SK-N-SH (cell line): ENCODE measurements around the gene CASKIN1. TPM values are rescaled to one million over a fixed set of nuclear protein-coding genes. Genes with fewer than 3 reads are reported as not detected.

Source experiments
- CTCF ChIA-PET: fragments of 300-600, 350-600 bp; formaldehyde crosslinking; extraction: SDS; loops from one replicate; lab custom pipeline; 2021; lab: Yijun Ruan, JAX
- POLR2A ChIA-PET: fragments of 350-600 bp; sonication (Branson Sonifier 250); formaldehyde crosslinking; extraction: SDS; loops from one replicate; lab custom pipeline; 2020; ENCODE audit warnings: antibody characterized with exemption, inconsistent platforms; lab: Yijun Ruan, JAX
- DNase-seq: peaks from one replicate; pipeline ENCODE4 v3.0.0; 2012
- H2AFZ ChIP-seq: fragments of 200-600 bp; sonication (generic); 2 replicates; pipeline ENCODE4 v1.8.1; 2016; ENCODE audit warnings: antibody characterized with exemption, mild to moderate bottlenecking, low read depth
- H3F3A ChIP-seq: fragments of 200-600 bp; sonication (generic); replicated peaks from 2 replicates; pipeline ENCODE3; 2016; ENCODE audit warnings: antibody characterized with exemption, mild to moderate bottlenecking; ENCODE audit not compliant: insufficient read depth
- H3K27ac ChIP-seq, 2 experiments: fragments of 200-500 bp in 1 of 2; fragments of 200-600 bp in 1 of 2; sonication (Bioruptor generic) in 1 of 2; sonication (generic), shearing (Covaris generic) in 1 of 2; 2 replicates each; pipeline versions ENCODE4 v1.5.1 to v1.6.1; 2014 to 2016; ENCODE audit warnings: low read depth in 2 of 2, inconsistent platforms in 1 of 2, low read length in 1 of 2, mild to moderate bottlenecking in 1 of 2, mixed read lengths in 1 of 2
- H3K27me3 ChIP-seq: fragments of 200-600 bp; sonication (generic), shearing (Covaris generic); 2 replicates; pipeline ENCODE4 v1.6.1; 2016; ENCODE audit warnings: mixed run types; ENCODE audit not compliant: insufficient read depth
- H3K36me3 ChIP-seq, 2 experiments: fragments of 200-500 bp in 1 of 2; fragments of 200-600 bp in 1 of 2; sonication (Bioruptor generic) in 1 of 2; sonication (generic) in 1 of 2; replicated peaks in 1 of 2; 2 replicates each; pipeline versions ENCODE3 to v1.5.1; 2014 to 2016; ENCODE audit warnings: low read length in 1 of 2, mild to moderate bottlenecking in 1 of 2; ENCODE audit not compliant: insufficient read depth in 2 of 2, control insufficient read depth in 1 of 2
- H3K4me1 ChIP-seq, 2 experiments: fragments of 200-500 bp in 1 of 2; fragments of 200-600 bp in 1 of 2; sonication (Bioruptor generic) in 1 of 2; sonication (generic), shearing (Covaris generic) in 1 of 2; 2 replicates each; pipeline versions ENCODE4 v1.5.1 to v1.6.1; 2014 to 2016; ENCODE audit warnings: low read depth in 1 of 2, low read length in 1 of 2, mixed run types in 1 of 2; ENCODE audit not compliant: insufficient read depth in 2 of 2, control insufficient read depth in 1 of 2
- H3K4me2 ChIP-seq: fragments of 200-600 bp; sonication (generic), shearing (Covaris generic); 2 replicates; pipeline ENCODE4 v1.6.1; 2017; ENCODE audit warnings: mixed run types
- H3K4me3 ChIP-seq, 2 experiments: fragments of 200-500 bp in 1 of 2; fragments of 200-600 bp in 1 of 2; sonication (Bioruptor generic) in 1 of 2; sonication (generic), shearing (Covaris generic) in 1 of 2; 2 replicates each; pipeline versions ENCODE4 v1.5.1 to v1.8.1; 2014 to 2016; ENCODE audit warnings: low read depth in 2 of 2, inconsistent platforms in 1 of 2, low read length in 1 of 2, mild to moderate bottlenecking in 1 of 2, mixed read lengths in 1 of 2, moderate library complexity in 1 of 2
- H3K79me2 ChIP-seq: fragments of 200-600 bp; sonication (generic); 2 replicates; pipeline ENCODE4 v1.8.1; 2017; ENCODE audit warnings: mild to moderate bottlenecking; ENCODE audit not compliant: insufficient read depth
- H3K9ac ChIP-seq: fragments of 200-600 bp; sonication (generic); 2 replicates; pipeline ENCODE4 v1.6.1; 2017; ENCODE audit warnings: mixed run types
- H3K9me2 ChIP-seq: fragments of 200-600 bp; sonication (generic); 2 replicates; pipeline ENCODE4 v1.6.1; 2017; ENCODE audit warnings: mixed run types
- H3K9me3 ChIP-seq: fragments of 200-600 bp; sonication (generic); 2 replicates; pipeline ENCODE4 v1.6.1; 2017; ENCODE audit warnings: mixed run types, mild to moderate bottlenecking, moderate library complexity
- H4K20me1 ChIP-seq: fragments of 200-600 bp; sonication (generic); 2 replicates; pipeline ENCODE4 v1.6.1; 2017; ENCODE audit warnings: mild to moderate bottlenecking, mixed run types; ENCODE audit not compliant: insufficient read depth
- CTCF ChIP-seq: fragments of 200-600 bp; sonication (generic); IDR thresholded peaks from 2 replicates; pipeline ENCODE4 v1.6.1; 2017; ENCODE audit warnings: antibody characterized with exemption, mild to moderate bottlenecking, moderate library complexity
- EP300 ChIP-seq, 2 experiments: IDR thresholded peaks; 2 replicates each; pipeline versions ENCODE4 v1.4.0 to v1.6.1; 2012; ENCODE audit warnings: borderline replicate concordance in 1 of 2, low read depth in 1 of 2, low read length in 1 of 2
- FOSL2 ChIP-seq: IDR thresholded peaks from 2 replicates; pipeline ENCODE4 v1.4.0; 2012; ENCODE audit warnings: low read depth, mild to moderate bottlenecking, moderate library complexity, borderline replicate concordance
- FOXJ3 ChIP-seq: sonication (generic); formaldehyde crosslinking; IDR thresholded peaks from 2 replicates; pipeline ENCODE4 v1.5.1; 2020; ENCODE audit warnings: mild to moderate bottlenecking, missing genetic modification reagents
- GABPA ChIP-seq: IDR thresholded peaks from 2 replicates; pipeline ENCODE4 v1.4.0; 2012; ENCODE audit warnings: low read depth, mild to moderate bottlenecking
- MEF2A ChIP-seq: IDR thresholded peaks from 2 replicates; pipeline ENCODE4 v1.4.0; 2012; ENCODE audit warnings: low read depth, borderline replicate concordance
- RCOR1 ChIP-seq: fragments of 150-350 bp; IDR thresholded peaks from 2 replicates; pipeline ENCODE4 v1.6.1; 2017; ENCODE audit warnings: antibody characterized with exemption, low read length
- TEAD4 ChIP-seq: IDR thresholded peaks from 2 replicates; pipeline ENCODE4 v1.4.0; 2012; ENCODE audit warnings: mild to moderate bottlenecking, borderline replicate concordance; ENCODE audit not compliant: insufficient read depth
- YY1 ChIP-seq: IDR thresholded peaks from 2 replicates; pipeline ENCODE4 v1.4.0; 2012; ENCODE audit warnings: low read depth, mild to moderate bottlenecking
- ZBTB33 ChIP-seq: IDR thresholded peaks from 2 replicates; pipeline ENCODE4 v1.4.0; 2012; ENCODE audit warnings: low read depth, borderline replicate concordance
- WGBS: methylation state at CpG from one replicate; pipeline ENCODE4 v1.1.6; 2017; ENCODE audit warnings: low lambda C conversion rate; 5-methylcytosine and 5-hydroxymethylcytosine counted together
- polyA plus RNA-seq, 3 experiments: library from polyadenylated mRNA; depleted of rRNA; stranded (reverse); fragments of >200 nt; gene quantifications; 2 replicates each; pipeline ENCODE4 v1.2.3, GENCODE V29; 2012
- TF ChIP-seq, protein P1 (sequence below): fragments of 150-350 bp; IDR thresholded peaks from 2 replicates; pipeline ENCODE4 v1.6.1; 2017; ENCODE audit warnings: antibody characterized with exemption, low read length, low read depth, borderline replicate concordance
- TF ChIP-seq, protein P2 (sequence below): IDR thresholded peaks from 2 replicates; pipeline ENCODE4; 2012

The CASKIN1 gene
- polyA plus RNA-seq, 1 of the 3 experiments (the other 2 are of a cell fraction) = 1.7 TPM

DNA sequence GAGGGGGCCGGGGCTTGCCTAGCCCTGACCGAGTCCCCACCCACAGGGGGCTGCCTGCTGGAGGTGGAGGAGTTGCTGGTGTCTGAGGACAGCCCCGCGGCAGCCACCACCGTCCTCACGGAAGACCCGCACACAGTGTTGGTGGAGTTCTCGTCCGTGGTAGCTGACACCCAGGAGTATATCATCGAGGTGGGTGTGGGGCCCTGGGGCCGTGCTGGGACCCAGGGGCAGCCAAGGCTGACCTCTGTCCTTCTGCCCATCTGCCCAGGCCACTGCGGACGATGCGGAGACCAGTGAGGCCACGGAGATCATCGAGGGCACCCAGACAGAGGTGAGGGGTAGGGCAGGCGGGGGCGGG, 38.4 kb upstream of the CASKIN1 start:
- no peaks in the 10 kb centered on the region for H3K9me3 ChIP-seq
- no peak overlapping the region for H2AFZ ChIP-seq
- no peaks in the 10 kb centered on the region for H4K20me1 ChIP-seq
- H3K27ac ChIP-seq = no peak overlapping the region
- no peak overlapping the region for H3K4me2 ChIP-seq
- peaks cover 0 to 56% of the 10 kb centered on the region in 2 experiments for H3K36me3 ChIP-seq
- H3K9me2 ChIP-seq = no peaks in the 10 kb centered on the region
- no peak for DNase-seq
- no peak overlapping the region for H3K4me3 ChIP-seq
- TF ChIP-seq FOXJ3 (CRISPR knock-in tag) (no peak), MEF2A (no peak), TEAD4 (no peak), ZBTB33 (no peak), RCOR1 (no peak), FOSL2 (no peak), GABPA (no peak)
- TF ChIP-seq, protein P1, sequence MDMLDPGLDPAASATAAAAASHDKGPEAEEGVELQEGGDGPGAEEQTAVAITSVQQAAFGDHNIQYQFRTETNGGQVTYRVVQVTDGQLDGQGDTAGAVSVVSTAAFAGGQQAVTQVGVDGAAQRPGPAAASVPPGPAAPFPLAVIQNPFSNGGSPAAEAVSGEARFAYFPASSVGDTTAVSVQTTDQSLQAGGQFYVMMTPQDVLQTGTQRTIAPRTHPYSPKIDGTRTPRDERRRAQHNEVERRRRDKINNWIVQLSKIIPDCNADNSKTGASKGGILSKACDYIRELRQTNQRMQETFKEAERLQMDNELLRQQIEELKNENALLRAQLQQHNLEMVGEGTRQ = no peak
- peaks cover 2% of the 10 kb centered on the region for H3F3A ChIP-seq
- H3K27me3 ChIP-seq = no peaks in the 10 kb centered on the region
- ChIA-PET CTCF (no interaction called here), POLR2A (interaction anchor here (0.5 kb wide), 1 partner anchor 16 kb away, joined by 3 read pairs; no protein-coding TSS in a partner anchor)
- H3K4me1 ChIP-seq = peaks cover 0 to 3% of the 10 kb centered on the region in 2 experiments; a peak in 1 of 4 replicates
- no peaks in the 10 kb centered on the region for H3K79me2 ChIP-seq
- no peak overlapping the region for H3K9ac ChIP-seq
- 95% methylated on average over 11 of the region's 18 CpGs for WGBS

DNA sequence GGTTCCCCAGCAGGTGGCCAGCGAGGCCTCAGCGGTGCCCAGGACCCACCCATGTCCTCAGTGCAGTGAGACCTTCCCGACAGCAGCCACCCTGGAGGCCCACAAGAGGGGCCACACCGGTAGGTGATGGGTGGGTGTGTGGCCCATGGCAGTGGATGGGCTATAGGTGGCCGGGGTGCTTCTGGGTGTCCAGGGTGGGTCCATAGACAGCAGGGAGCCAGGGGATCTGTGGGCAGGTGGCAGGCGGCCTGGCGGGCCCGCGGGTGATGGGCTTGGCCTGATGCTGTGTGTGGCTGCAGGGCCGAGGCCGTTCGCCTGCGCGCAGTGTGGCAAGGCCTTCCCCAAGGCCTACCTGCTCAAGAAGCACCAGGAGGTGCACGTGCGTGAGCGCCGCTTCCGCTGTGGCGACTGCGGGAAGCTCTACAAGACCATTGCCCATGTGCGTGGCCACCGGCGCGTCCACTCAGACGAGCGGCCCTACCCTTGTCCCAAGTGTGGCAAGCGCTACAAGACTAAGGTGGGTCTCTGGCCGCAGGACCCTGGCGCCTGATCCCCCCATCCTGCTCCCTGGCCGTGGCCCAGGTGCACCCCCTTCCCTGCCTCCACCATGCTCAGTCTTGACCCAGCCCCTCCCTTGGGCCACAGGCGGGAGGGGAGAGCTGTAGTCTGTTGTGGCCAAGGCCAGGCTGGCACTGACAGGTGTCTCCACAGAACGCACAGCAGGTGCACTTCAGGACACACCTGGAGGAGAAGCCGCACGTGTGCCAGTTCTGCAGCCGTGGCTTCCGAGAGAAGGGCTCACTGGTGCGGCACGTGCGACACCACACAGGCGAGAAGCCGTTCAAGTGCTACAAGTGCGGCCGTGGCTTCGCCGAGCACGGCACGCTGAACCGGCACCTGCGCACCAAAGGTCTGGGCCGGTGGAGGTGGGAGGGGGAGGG, 37.7 kb upstream of the CASKIN1 start:
- POLR2A ChIA-PET = no interaction called here
- CTCF ChIA-PET = no interaction called here
- H4K20me1 ChIP-seq = no peaks in the 10 kb centered on the region
- H3K27ac ChIP-seq = no peak overlapping the region
- peaks cover 0 to 3% of the 10 kb centered on the region in 2 experiments; a peak in 1 of 4 replicates for H3K4me1 ChIP-seq
- H3K36me3 ChIP-seq = peaks cover 0 to 62% of the 10 kb centered on the region in 2 experiments
- no peaks in the 10 kb centered on the region for H3K9me3 ChIP-seq
- H3K79me2 ChIP-seq = no peaks in the 10 kb centered on the region
- H2AFZ ChIP-seq = no peak overlapping the region
- H3K9ac ChIP-seq = no peak overlapping the region
- H3K4me2 ChIP-seq = no peak overlapping the region
- TF ChIP-seq YY1 (no peak), MEF2A (no peak), EP300 (IDR thresholded peaks at IDR 0.05; ENCODE audit: borderline replicate concordance in 1 of 2, low read depth in 1 of 2, low read length in 1 of 2) (no peak), CTCF (0 out of 2 replicates have a peak, but pooled peaks have one; percentile 15), FOXJ3 (CRISPR knock-in tag) (no peak)
- TF ChIP-seq, protein P2, sequence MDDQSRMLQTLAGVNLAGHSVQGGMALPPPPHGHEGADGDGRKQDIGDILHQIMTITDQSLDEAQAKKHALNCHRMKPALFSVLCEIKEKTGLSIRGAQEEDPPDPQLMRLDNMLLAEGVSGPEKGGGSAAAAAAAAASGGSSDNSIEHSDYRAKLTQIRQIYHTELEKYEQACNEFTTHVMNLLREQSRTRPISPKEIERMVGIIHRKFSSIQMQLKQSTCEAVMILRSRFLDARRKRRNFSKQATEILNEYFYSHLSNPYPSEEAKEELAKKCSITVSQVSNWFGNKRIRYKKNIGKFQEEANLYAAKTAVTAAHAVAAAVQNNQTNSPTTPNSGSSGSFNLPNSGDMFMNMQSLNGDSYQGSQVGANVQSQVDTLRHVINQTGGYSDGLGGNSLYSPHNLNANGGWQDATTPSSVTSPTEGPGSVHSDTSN = no peak
- no peaks in the 10 kb centered on the region for H3K9me2 ChIP-seq
- DNase-seq = no peak
- WGBS = 98% methylated on average over 35 of the region's 51 CpGs
- H3K4me3 ChIP-seq = no peak overlapping the region
- no peaks in the 10 kb centered on the region for H3F3A ChIP-seq
- H3K27me3 ChIP-seq = no peaks in the 10 kb centered on the region
